Left ventricle myocardium superior (tissue), 1 donor: ENCODE measurements around the gene NRIP1. TPM values are rescaled to one million over a fixed set of nuclear protein-coding genes. Genes with fewer than 3 reads are reported as not detected.
"Not testable (repeated sequence)": the region's sequence is repeated elsewhere in the genome, so short reads cannot be mapped to it uniquely, and the experiment has no call there.

Experiments used
- ATAC-seq: fragments of 200-7000 bp; cut with Tn5 transposase; one replicate; pipeline ENCODE4 v1.9.1; 2020; ENCODE audit warnings: mild to moderate bottlenecking, moderate library complexity
- DNase-seq: peaks from one replicate; pipeline ENCODE4 v3.0.0-alpha.2; 2020
- intact Hi-C: fragments of 100-400 bp; cut with micrococcal nuclease; formaldehyde crosslinking; loops from one replicate; pipeline ENCODE4 v1.11.0; 2022
- total RNA-seq: library from RNA; stranded (reverse); fragmentation: NEBNext Ultra II Directional; extraction: Animal tissue kit (Norgen Biotek cat#: 25700); gene quantifications from one replicate; pipeline ENCODE4 v1.2.1, GENCODE V29; 2021
- donor health status: DM: no; HTN: yes; CAD: no; lungs with severe emphysema.

NRIP1 gene
- total RNA-seq, 1 donor from 2014 or later: 18.1 TPM

DNA sequence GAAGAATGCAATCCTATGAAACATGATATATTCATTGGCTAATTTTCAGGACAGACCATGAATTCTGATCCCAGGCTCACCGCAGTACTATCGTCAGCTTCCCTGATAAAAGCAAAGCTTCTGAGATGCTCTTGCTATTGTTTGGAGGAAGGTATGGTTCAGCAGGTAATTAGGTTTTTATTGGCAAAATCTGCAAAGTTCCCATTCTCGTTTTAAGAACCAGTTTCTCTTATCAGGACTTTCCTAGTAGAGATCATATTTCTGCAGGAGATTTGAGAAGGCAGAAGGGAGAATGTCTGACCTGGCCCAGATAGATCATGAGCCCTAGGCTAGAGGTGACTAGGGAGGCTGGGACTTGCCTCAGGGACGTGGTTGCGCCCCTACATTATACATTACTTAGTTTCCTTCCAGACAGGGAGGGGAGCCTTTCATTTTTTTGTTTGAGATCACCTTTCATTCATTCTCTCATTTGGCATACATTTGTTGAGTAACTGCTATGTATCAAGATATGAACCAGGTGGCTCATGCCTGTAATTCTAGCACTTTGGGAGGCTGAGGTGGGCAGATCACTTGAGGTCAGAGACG lies 108.8 kb downstream of the NRIP1 start:
- intact Hi-C loops: no loop called here
- DNase-seq: no peak
- ATAC-seq: no peak

DNA sequence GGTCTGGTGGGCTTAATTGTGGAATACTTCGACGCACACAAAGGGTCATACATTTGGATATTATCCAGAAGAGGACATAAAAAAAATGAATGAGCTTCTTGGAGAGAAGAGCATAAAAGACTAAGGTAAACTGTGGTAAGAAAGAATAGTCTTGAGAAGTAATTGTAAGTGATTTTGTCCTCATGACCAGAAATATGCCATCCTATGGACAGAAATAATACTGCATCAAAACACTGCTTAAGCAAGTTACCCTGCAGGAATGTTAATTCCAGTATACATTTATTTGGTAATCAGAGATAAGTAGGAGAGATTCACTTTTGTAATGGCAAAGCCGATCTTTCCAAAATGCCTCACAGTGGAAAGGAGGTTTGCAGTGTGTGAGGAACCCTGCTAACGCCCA lies 111.9 kb downstream of the NRIP1 start:
- DNase-seq (no peak), ATAC-seq (no peak)
- intact Hi-C loops: no loop called here

DNA sequence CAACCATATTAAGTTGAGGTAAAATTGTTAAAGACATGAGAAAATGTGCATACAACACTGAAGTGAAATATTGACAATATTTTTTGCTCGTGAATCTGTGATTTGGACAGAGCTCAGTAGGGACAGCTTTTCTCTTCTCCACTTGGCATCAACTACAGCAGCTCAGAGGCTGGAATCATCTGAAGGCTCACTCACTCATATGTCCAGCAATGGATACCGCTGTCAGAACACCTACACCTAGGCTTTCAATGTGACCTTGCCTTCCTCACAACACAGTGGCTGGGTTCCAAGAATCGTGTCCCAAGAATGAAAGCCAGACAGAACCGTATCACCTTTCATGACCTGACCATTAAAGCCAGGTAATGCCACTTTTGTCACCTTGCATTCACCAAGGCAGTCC lies 115.2 kb downstream of the NRIP1 start:
- intact Hi-C loops: no loop called here
- ATAC-seq (no peak), DNase-seq (no peak)

DNA sequence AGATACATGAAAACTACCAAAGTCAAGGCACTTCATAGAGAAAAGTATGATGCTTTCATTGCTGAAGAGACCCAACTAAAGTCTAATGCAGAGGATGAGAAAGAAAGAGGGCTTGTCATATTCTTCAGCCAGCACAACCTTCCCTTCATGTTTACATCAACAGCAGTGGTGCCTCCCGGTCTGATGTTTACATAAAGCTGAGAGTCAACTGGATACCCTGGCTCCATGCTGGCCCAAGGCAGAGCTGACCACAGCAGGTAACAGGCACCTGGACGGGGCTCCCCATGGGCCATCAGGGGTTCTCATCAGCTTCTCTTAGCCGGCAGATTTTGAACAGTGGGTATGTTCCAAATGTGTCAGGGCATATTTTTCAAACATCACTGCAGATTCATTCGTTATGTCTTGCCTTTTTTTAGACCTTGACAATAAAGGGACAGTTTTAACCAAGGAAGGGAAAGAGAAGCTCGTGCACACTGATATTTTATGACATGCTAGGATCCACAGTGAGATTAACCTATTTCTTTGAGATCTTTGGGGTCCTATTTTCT lies 117.1 kb downstream of the NRIP1 start:
- no peak for DNase-seq
- intact Hi-C loops: no loop called here
- no peak for ATAC-seq

DNA sequence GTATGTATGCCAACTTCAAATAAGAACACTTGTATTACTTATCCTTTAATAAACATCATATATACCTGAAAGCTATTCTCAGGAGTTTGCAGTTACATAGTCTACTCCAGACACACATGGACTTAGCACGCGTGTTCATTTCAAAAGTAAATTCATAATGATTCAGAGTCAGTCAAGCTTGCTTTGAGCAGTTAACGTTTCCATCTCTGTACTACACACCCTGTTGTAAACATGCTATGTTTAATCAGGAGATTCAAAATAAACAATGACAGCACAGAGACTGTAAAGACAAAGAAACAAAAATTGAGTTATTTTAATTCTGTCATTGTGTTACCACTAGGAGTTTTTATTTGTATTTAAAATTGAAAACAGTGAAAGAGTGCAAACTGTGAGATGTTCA lies 119.6 kb downstream of the NRIP1 start:
- ATAC-seq (no peak), DNase-seq (no peak)
- intact Hi-C loops: no loop called here

DNA sequence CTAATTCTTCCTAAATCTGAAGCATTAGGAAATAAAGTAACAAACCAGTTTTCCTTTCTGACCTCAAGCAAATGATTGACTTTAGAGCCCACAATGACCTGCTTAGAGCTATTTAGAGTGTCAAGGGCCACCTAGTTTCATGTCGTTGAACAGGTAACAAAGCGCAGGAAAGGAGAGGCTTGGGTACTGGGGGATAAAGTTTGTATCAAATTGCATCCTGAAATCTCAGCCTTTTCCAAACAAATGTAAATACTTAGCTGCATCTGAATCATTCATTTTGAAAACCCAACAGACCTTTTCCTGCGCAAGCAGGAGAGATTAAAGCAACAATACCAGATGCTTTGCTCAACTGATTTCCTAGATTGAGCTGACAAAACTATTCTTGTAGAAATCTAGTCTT lies 121.2 kb downstream of the NRIP1 start:
- no peak for ATAC-seq
- intact Hi-C loops: no loop called here
- no peak for DNase-seq

DNA sequence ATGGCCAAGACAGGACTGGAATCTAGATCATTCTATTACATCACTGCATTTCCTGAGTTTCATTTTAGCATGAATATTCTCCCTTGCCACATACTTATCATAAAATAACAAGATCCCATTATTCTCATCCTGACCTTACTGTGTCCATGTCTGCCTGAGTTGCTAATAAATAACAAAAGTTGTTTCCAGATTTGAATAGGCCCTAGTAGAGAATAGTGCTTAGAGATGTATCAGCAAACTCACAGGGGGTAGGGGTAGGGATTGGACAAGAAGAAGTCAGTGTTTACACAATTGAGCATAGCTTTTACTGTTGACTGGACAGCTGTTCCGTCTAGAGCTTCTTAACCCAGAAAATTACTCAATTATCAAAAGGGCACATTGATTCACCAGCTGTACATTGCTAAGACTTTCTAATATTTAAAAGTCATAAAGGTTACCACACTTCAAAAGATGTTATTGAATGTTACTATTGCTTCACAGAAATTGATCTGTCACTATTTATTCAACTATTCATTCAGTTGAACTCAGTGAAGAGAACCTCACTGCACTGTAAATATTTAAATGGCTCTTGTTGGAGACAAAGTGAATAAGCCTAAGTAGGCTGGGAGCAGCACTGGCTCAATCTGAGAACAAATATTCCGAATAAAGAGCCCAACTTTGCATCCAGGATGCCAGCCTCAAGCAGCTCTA lies 121.9 kb downstream of the NRIP1 start:
- DNase-seq: no peak
- ATAC-seq: peak; percentile 57
- intact Hi-C loops: no loop called here

DNA sequence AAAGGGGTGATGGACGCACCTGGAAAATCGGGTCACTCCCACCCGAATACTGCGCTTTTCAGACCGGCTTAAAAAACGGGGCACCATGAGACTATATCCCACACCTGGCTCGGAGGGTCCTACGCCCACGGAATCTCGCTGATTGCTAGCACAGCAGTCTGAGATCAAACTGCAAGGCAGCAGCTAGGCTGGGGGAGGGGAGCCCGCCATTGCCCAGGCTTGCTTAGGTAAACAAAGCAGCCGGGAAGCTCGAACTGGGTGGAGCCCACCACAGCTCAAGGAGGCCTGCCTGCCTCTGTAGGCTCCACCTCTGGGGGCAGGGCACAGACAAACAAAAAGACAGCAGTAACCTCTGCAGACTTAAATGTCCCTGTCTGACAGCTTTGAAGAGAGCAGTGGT lies 137.5 kb downstream of the NRIP1 start:
- DNase-seq, intact Hi-C loops, ATAC-seq: not testable (repeated sequence)

DNA sequence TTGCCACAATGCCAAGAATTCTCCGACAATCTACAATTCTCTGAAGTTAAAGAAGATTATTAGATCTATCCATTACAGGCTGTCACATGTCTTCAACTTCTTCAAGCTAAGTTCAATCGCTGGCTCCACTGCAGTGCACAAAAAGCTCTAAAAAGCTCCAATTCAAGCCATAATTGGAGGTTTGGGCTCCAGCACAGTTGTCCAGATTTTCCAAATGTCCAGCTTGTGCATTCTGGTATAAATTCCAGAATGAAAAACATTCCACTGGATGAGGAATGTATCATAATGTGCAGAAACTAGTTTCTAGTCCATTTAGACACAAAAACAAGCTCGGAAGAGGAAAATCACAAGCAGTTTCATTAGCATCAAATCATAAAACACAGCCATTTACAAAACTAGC lies 138.6 kb downstream of the NRIP1 start:
- ATAC-seq: no peak
- DNase-seq: no peak
- intact Hi-C loops: no loop called here

DNA sequence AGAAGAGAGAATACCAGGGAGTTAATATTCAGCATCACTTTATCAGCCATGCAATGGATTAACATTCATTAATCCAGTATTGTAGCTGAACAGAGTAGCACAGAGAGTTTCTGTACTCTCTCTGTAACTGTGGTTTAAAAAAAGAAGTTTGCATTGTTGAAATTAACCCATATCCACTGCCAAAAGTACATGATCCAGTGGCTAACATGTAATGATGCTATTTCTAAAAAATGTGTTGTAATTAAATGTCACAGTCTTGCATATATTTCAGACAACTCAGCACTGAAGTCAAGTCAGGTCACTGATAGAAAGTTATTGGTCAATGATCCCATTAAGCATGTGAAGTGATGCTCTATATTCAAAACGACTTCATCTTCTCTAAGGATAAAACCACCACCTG lies 141.3 kb downstream of the NRIP1 start:
- intact Hi-C loops: no loop called here
- no peak for ATAC-seq
- DNase-seq: no peak

DNA sequence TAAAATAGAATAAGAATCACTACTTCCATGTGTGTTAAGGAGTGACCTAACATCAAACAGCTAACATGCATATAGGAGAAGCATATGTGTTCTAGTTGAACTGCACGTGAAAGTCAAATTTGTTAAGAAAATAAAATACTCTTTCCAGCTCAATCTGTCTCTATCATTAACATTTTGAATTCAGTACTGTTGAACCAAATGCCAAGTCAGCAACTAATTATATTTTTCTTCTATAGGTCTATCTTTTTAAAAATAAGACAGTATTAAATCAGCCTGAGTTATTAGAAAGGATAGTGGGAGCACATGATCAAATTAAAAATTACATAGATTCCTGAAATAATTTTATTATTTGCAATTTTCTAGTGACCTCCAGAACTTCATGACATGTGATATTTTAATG lies 141.8 kb downstream of the NRIP1 start:
- intact Hi-C loops: no loop called here
- ATAC-seq: no peak
- DNase-seq: no peak

DNA sequence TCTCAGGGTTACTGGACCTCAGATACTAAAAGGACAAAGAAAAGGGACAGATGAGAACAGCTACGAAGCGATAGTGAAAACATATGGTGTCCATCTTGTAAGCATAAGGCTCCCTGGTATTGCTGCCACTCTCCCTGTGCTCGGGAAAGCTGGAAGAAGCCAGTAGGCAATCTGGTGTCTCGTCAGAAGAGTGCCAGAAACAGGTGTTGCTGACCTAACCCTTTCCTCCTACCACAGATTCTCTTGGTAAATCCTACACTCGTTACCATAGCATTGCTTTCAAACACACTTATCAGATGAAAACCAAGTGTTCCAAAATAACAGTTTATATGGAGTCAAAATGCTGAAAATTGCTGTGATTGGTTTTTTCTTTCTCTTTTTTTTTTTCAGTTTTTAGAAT lies 146.3 kb downstream of the NRIP1 start:
- ATAC-seq (no peak), DNase-seq (no peak)
- intact Hi-C loops: no loop called here

DNA sequence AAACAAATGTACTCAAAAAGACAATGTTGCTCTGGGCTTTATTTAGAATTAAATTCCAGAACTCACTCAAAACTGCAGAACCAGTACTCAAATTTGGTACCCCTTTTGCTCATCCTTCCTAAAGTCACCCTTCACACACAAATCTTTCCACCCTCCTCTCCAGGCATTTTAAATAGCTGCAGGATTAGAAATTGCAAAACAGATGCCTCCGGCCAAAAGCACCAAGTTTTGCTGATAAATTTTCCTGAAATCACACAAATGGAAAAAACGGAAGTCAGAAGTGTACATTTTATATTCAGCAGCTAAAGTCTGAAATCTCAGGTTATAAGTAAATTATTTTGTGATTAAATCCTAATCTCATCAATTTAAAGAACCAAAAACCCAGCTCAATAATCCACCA lies 147.0 kb downstream of the NRIP1 start:
- DNase-seq: no peak
- intact Hi-C loops: no loop called here
- ATAC-seq: no peak

DNA sequence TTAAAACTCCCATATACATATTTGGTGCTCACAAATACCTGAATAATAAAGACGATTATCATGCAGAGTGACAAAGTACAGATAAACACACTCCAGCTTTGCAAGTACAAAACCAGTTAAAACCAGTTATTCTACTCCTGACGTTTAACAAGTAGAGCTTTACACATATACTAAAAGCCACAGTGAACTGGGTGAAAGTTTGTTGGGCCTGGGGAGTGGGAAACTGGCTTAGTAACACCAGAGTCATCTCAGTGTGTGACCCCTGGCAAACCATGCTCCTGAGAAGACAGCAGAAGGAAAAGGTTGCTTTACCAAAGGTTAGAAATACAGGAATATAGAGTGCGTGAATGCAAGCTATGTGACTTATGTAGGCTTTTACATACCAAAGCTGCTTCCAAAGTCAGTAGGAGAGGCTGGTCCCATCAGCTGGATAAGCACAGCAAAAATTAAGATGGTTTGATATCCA lies 148.1 kb downstream of the NRIP1 start:
- intact Hi-C loops: no loop called here
- DNase-seq (no peak), ATAC-seq (no peak)

DNA sequence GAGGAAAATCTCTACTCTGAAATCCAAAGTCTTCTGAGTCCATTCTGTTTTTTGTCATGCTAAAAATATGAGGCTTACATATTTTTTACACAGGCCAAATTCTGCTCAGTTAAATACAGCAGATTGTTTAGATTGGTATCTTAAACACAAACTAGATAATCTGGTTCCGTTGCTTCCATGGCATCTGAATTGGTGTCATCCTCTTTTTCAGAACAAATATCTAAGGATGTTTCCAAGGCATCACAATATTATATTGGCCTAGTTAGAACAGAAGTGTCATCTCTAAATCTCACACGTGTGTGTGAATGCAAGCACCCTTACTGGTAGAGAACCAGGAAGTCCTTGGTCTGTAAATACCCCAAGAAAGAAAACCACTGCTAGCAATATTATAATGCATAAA lies 151.2 kb downstream of the NRIP1 start:
- intact Hi-C loops: no loop called here
- no peak for DNase-seq
- no peak for ATAC-seq

DNA sequence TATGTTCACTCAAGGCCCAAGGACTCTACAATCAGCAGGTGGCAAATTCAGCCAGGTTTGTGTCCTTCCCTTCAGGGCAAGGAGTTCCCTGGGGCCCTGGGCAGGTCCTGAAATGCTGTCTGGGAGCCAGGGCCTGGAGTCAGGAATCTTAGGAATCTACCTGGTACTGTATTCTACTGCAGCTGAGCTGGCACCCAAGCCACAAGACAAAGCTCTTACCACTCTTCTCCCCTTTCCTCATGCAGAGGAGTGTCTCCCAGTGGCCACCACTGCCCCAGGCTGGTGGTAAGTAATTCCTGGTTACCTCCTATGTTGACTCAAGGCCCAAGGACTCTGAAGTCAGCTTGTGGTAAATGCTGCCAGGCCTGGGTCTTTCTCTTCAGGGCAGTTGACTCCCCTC lies 153.4 kb downstream of the NRIP1 start:
- DNase-seq (no peak), ATAC-seq (no peak)
- intact Hi-C loops: no loop called here
